Frontal cortex (tissue), 4 donors: ENCODE data around the gene MAPK8. TPM values are rescaled to one million over a fixed set of nuclear protein-coding genes. Genes with fewer than 3 reads are reported as not detected.

Experiments used
- DNase-seq, 2 donors: peaks; one replicate each; pipeline ENCODE4 v3.0.0; 2012; ENCODE audit warnings: low spot score in 2 of 2
- FAIRE-seq: peaks from 2 replicates; lab custom pipeline; 2012; peaks lifted over from hg19 to GRCh38; lab: Jason Lieb, UNC
- total RNA-seq: library from RNA; depleted of rRNA; stranded (reverse); fragments of >200 nt; gene quantifications from one replicate; pipeline ENCODE4 v1.2.3, GENCODE V29; 2014
- donor health status: control.
- donor health status: control.
- donor health status: control.

MAPK8 gene
- total RNA-seq, 1 donor from 2014 or later, result 241 TPM

DNA sequence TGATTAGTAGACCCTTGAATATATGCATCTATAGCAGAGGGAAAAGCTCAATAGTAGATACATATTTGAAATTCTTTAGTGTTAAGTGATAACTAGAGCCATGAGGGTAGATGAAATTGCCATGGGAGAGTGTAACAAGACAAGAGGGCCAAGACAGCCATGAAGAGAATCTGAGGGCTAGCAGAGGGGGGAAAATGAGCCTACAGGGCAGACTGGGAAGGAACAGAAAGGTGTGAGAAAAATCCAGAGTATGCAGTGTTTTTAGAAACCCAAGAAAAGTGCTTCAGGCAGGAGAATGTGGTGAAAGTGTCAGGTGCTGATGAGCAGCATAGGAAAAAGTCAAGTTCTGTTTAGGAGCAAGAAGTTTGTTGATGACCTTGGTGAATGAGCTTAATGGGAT lies 63.0 kb downstream of the MAPK8 start:
- DNase-seq, result no peak
- no peak for FAIRE-seq

DNA sequence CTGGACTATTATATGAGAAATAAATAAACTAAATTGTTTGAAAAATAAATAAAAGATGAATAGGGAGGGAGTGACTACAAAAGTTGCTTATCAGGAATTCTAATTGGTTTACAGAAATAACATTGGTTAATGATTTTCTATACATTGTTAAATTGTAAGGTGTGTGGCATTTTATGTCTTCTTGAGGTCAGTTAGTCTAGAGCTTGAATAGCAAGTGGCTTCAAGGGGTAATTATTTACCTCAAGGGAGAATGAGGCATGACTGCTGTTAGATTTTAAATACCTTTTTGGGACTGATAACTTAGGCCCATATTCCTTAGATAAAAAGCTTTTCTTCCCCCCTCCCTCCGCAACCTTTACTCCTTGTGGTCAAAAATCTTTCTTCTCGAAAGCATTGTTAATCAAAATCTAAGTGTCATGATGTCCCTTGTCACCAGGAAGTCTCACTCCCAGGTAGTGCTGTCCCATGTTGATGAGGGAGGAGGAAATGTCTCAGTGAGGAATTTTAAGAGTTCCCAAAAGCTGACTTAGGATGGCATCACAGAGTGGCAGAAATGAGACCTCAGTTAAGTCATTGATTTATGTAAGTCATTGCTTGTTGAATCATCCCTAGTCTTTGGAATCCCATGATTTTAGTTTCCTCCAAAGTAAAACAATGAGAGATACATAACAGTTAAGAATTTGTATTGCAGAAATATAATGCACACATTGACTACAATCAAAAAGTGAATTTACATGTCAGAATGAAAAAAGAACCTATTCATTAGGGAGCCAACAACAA lies 71.5 kb downstream of the MAPK8 start:
- DNase-seq, result no peak
- no peak for FAIRE-seq

- FAIRE-seq (no peak), DNase-seq (no peak)
Measured at GRCh38 chr10:48378675-48379074, 72.2 kb downstream of the MAPK8 start.

GRCh38 chr10:48381971-48382370 lies 75.5 kb downstream of the MAPK8 start:
- no peak for FAIRE-seq
- DNase-seq, result no peak

DNA sequence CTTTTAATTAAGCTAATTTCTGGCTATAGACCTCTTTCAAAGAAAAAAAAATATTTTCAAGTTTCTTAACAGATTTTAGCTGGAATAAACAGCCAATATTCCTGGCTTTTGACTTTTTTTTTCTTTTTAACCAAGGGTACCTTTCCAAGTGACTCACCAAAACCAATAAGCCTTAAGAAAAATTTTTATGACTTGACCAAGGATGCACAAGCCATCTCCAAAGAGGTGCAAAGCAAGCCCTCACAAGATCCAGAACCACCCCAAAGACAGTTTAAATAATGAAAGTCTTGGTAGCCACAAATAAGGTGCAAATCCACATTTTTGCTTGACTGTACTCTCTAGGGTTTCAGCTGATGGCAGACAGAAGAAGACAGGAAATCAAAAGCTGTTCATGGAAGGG lies 76.5 kb downstream of the MAPK8 start:
- no peak for DNase-seq
- no peak for FAIRE-seq

DNA sequence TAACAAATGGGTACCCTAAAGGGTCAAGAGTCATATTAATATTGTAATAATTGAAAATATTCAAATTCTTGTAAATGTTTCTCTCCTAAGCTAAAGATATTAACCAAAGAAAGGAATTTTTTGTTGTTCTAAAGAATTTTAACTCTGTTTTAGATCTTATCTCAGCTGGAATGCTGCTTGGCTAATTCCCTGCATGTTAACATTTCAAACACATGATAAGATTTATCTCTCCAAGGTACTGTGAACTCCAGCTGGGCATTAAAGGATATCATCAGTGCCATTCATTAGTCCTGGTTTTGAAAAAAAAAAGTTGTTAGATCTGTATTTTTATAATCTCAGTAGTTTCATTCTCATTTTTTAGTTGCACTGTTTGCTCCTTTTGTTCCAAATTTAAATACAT lies 76.9 kb downstream of the MAPK8 start:
- DNase-seq, result no peak
- no peak for FAIRE-seq

- no peak for DNase-seq
- FAIRE-seq, result no peak
Measured at GRCh38 chr10:48384699-48384982, 78.2 kb downstream of the MAPK8 start.

GRCh38 chr10:48389272-48389671 lies 82.8 kb downstream of the MAPK8 start:
- no peak for FAIRE-seq
- DNase-seq, result no peak

DNA sequence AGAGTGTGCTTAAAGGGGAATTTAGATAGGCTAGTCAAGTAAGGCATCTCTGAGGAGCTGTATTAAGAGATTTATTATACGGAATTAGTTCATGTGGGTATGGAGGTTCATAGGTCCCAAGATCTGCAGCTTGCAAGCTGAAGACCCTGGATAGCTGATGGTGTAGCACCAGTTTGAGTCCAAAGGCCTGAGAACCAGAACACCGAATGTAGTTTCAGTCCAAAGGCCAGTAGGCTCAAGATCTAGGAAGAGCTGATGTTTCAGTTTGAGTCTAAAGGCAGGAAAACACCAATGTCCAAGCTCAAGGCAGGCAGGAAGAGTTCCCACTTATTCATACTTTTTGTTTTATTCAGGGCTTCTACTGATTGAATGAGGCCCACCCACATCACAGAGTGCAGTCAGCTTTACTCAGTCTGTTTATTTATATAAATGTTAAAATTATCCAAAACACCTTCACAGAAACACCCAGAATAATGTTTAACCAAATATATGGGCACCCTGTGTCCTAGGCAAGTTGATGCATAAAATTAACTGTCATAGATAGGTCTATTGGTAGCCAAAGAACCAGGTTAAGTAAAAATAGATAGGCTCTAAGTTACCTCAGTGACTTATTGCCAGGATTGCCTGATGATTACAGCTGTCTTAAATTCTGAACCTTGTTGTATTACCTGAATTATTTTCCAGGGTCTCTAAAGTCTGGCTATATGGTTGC lies 83.5 kb downstream of the MAPK8 start:
- FAIRE-seq (no peak), DNase-seq (no peak)

- FAIRE-seq (no peak), DNase-seq (no peak)
Measured at GRCh38 chr10:48390558-48390871, 84.0 kb downstream of the MAPK8 start.

DNA sequence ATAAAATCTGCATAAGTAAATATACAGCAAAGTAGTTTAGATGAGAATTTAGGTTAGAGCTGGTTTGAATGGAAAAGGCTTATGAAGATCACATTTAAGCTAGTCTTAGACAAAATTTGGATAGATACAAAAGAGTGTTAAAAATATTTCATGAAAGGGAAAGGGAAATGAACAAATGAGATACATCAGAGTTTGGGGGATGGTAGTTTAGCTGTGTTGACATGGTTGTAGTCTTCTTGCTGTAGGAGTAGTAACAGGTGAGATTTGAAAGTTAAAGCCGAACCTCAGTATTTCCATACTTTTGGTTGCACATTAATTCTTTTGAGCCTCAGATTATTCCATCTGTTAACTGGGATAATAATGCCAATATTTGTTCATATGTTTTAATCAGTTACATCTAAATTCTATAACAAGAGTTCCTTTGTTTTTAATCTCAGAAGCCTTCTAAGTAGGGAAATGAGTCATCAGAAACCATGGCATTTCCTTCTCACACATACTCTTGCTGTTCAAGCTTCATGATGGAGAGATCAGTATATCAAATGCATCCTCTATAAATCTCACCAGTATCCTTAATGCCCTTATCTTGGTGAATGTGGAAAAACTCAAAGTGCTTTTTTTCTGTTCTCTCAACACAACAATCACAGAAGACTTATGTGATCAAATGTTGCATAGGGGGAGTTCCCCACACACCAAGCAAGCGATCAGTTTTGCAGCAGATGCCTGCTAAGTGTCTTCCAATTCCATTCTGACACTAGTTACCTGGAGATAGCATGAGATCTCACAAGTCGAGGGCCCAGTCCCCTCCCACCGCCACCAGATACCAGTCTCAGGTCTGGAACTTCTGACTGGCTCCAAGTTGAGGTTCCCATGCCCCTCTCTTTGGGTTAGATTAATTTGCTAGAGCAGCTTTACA lies 84.7 kb downstream of the MAPK8 start:
- FAIRE-seq (no peak), DNase-seq (no peak)

DNA sequence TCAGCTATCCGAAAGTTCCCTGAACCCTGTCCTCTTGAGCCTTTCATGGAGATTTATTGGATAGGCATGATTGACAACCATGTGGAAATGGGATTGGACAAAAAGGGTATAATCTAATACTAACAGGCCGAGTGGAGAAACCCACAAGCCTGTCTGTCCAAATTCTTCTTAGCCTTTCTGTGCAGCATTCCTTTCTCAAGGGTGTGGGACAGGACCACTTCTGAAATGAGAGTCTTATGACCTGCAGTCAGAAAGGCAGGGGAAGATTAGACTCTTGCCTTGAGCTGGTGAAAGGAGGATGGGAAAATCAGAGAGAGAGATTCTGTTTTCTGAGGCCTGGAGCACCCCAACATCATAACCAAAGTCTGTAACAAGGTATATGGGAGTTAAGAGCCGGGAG lies 85.5 kb downstream of the MAPK8 start:
- no peak for DNase-seq
- FAIRE-seq, result no peak

DNA sequence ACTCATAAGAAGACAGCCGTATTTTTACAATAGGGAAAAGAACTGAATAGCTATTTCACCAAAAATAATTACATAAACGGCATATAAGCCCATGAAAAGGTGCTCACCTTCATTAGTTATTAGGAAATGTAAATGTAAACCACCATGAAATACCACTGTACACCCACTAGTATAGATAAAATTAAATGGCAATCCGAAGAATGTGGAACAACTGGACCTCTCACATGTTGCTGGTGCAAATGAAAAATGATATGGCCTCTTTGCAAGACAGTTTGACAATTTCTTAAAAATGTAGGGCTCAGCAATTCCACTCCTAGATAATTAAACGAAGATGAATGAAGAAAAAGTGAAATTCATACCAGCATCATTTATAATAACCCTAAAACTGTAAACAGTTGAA lies 91.8 kb downstream of the MAPK8 start:
- FAIRE-seq, result no peak
- no peak for DNase-seq

- DNase-seq (no peak), FAIRE-seq (no peak)
Measured at GRCh38 chr10:48399056-48399541, 92.6 kb downstream of the MAPK8 start.

- DNase-seq (no peak), FAIRE-seq (no peak)
Measured at GRCh38 chr10:48399551-48399950, 93.1 kb downstream of the MAPK8 start.

GRCh38 chr10:48400129-48400849 lies 93.8 kb downstream of the MAPK8 start:
- FAIRE-seq, result no peak

GRCh38 chr10:48400850-48401220 lies 94.4 kb downstream of the MAPK8 start:
- FAIRE-seq (no peak), DNase-seq (no peak)

More at GRCh38 chr10:48400129-48400849, 93.8 kb downstream of the MAPK8 start:
- no peak for DNase-seq

- DNase-seq (no peak), FAIRE-seq (no peak)
Measured at GRCh38 chr10:48404646-48405045, 98.2 kb downstream of the MAPK8 start.

DNA sequence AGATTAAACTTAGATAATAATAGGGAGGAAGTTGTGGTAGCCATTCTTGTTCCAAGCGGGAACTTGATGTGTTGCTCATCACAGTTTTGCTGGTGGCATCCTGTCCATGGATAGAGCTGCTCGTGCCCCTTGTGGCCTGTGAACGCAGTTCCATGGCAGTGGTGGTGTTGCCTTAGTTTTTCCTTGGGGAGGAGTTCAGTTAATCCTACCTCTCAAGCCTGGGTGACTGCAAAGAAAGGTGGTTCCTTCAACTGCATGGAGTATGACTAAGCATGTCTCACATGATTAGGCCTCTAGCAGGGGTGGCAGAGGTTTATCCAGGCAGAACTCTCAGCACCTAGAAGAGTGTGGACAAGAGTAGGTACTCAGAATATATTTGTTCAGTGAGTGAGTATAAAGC lies 99.7 kb downstream of the MAPK8 start:
- FAIRE-seq (no peak), DNase-seq (no peak)

GRCh38 chr10:48406658-48407057 lies 100.2 kb downstream of the MAPK8 start:
- FAIRE-seq, result no peak
- DNase-seq, result no peak
